Spleen (tissue), 11 donors: ENCODE data around the gene PLPP2. TPM values are rescaled to one million over a fixed set of nuclear protein-coding genes. Genes with fewer than 3 reads are reported as not detected.

Experiments used
- DNase-seq: peaks from one replicate; pipeline ENCODE4 v3.0.0-alpha.2; 2020
- H3K27ac ChIP-seq, 8 donors: fragments of 200-600 bp; sonication (generic) in 7 of 8; 1 replicate in 4 of 8; 2 replicates in 4 of 8; pipeline versions ENCODE4 v1.5.0 to v1.8.0; 2016 to 2021; ENCODE audit warnings: inconsistent platforms in 4 of 8, mild to moderate bottlenecking in 4 of 8, moderate library complexity in 1 of 8
- H3K27me3 ChIP-seq, 7 donors: fragments of 200-600 bp; sonication (generic) in 6 of 7; replicated peaks in 1 of 7; 1 replicate in 4 of 7; 2 replicates in 3 of 7; pipeline versions ENCODE4 v1.5.0 to v1.8.0; 2016 to 2021; ENCODE audit warnings: inconsistent platforms in 3 of 7, mild to moderate bottlenecking in 1 of 7
- H3K36me3 ChIP-seq, 6 donors: fragments of 200-600 bp; sonication (generic) in 5 of 6; 1 replicate in 4 of 6; 2 replicates in 2 of 6; pipeline versions ENCODE4 v1.5.0 to v1.8.0; 2016 to 2021; ENCODE audit warnings: inconsistent platforms in 2 of 6
- H3K4me1 ChIP-seq, 6 donors: fragments of 200-600 bp; sonication (generic) in 5 of 6; 1 replicate in 3 of 6; 2 replicates in 3 of 6; pipeline versions ENCODE4 v1.5.0 to v1.8.0; 2016 to 2021; ENCODE audit warnings: inconsistent platforms in 3 of 6
- H3K4me3 ChIP-seq, 8 donors: fragments of 200-600 bp; sonication (generic) in 7 of 8; 1 replicate in 4 of 8; 2 replicates in 4 of 8; pipeline versions ENCODE4 v1.5.0 to v1.8.0; 2016 to 2021; ENCODE audit warnings: inconsistent platforms in 4 of 8, mild to moderate bottlenecking in 4 of 8, moderate library complexity in 2 of 8
- H3K9me3 ChIP-seq, 8 donors: fragments of 200-600 bp; sonication (generic) in 7 of 8; 1 replicate in 4 of 8; 2 replicates in 4 of 8; pipeline versions ENCODE4 v1.5.0 to v1.8.0; 2016 to 2021; ENCODE audit warnings: inconsistent platforms in 4 of 8
- CTCF ChIP-seq, 11 experiments: fragments of 200-600 bp in 7 of 11; fragments of 450-650 bp in 4 of 11; sonication (generic) in 4 of 11; IDR thresholded peaks in 8 of 11; conservative IDR thresholded peaks in 3 of 11; 1 replicate in 7 of 11; 2 replicates in 4 of 11; pipeline versions ENCODE4 v1.4.0 to v1.8.0; 2016 to 2021; ENCODE audit warnings: antibody characterized with exemption in 11 of 11, inconsistent platforms in 4 of 11, mild to moderate bottlenecking in 1 of 11
- POLR2A ChIP-seq, 3 donors: fragments of 450-650 bp; IDR thresholded peaks; one replicate each; pipeline ENCODE4 v1.5.1; 2017; ENCODE audit warnings: antibody characterized with exemption in 3 of 3, mild to moderate bottlenecking in 1 of 3
- POLR2AphosphoS5 ChIP-seq, 3 donors: sonication (generic); formaldehyde crosslinking; IDR thresholded peaks; one replicate each; pipeline ENCODE4 v1.5.1; 2017; ENCODE audit warnings: antibody characterized with exemption in 3 of 3
- WGBS, 5 donors: extraction: QIAGEN DNeasy Blood & Tissue Kit in 3 of 5; methylation state at CpG; one replicate each; pipeline versions ENCODE4 v1.1.5 to v1.1.7; 2013 to 2018; 5-methylcytosine and 5-hydroxymethylcytosine counted together
- intact Hi-C: fragments of 100-400 bp; cut with DNase I; formaldehyde crosslinking; loops from one replicate; pipeline ENCODE4 v1.15.0; 2023; ENCODE audit warnings: low total_unique reads
- polyA plus RNA-seq, 3 donors: library from polyadenylated mRNA; stranded (reverse); fragments of 200-250 nt; gene quantifications; one replicate each; pipeline ENCODE4 v1.2.1, GENCODE V29; 2013
- total RNA-seq, 7 donors: library from RNA; depleted of rRNA in 3 of 7; stranded (reverse); fragments of >200 nt in 3 of 7; fragmentation: NEBNext Ultra II Directional in 4 of 7; extraction: Animal tissue kit (Norgen Biotek cat#: 25700) in 4 of 7; gene quantifications; one replicate each; pipeline versions ENCODE4 v1.1.0 to v1.2.1, GENCODE V29; 2016 to 2021
- donor health status: healthy with polysubstance abuse.
- donor health status: DM: no; HTN: no; CAD: no; lungs with moderate emphysema.
- donor health status: DM: no; HTN: no; CAD: no.
- donor health status: Bipolar disorder and iron deficiency.
- donor health status: healthy.
- donor health status: DM: no; HTN: no; CAD: no.
- donor health status: DM: yes; HTN: yes; CAD: no.

The PLPP2 gene
- total and polyA plus RNA-seq, 10 donors, result 1.2 to 27.7 (median 4.1) TPM

DNA sequence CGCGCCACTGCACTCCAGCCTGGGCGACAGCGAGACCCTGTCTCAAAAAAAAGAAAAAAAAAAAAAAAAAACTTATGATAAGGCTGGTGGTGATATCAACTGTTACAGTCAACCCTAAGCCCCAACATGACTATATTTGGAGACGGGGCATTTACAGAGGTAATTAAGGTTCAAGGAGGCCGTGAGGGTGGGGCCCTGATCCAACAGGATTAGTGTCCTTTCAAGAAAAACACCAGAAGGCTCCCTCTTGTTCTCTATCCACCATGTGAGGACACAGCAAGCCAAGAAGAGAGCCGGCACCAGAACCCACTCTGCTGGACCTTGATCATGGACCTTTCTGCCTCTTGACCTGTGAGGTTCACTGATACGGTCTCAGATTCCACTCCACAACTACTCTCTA, 39.3 kb upstream of the PLPP2 start:
- Histone ChIP-seq H3K27ac (no peak overlapping the region), H3K4me1 (no peaks in the 10 kb centered on the region), H3K36me3 (peaks cover 13 to 88% (median 76%) of the 10 kb centered on the region in 6 donors), H3K27me3 (no peaks in the 10 kb centered on the region), H3K4me3 (no peak overlapping the region), H3K9me3 (peaks cover 0 to 40% (median 30%) of the 10 kb centered on the region in 8 donors)
- 96 to 98% (median 98%) methylated on average over 8 of the region's 8 CpGs for WGBS, 5 donors
- no peak for DNase-seq
- TF ChIP-seq CTCF (IDR thresholded peaks at IDR 0.05 in 8 of 11, conservative IDR thresholded peaks at IDR 0.05 in 3 of 11) (no peak), POLR2AphosphoS5 (IDR thresholded peaks at IDR 0.05) (no peak), POLR2A (IDR thresholded peaks at IDR 0.05) (no peak)
- intact Hi-C loops, result no loop called here

GRCh38 chr19:329876-330275, 38.7 kb upstream of the PLPP2 start:
- H3K27me3 ChIP-seq, result no peaks in the 10 kb centered on the region
- no peak for TF ChIP-seq CTCF (IDR thresholded peaks at IDR 0.05 in 8 of 11, conservative IDR thresholded peaks at IDR 0.05 in 3 of 11)
- TF ChIP-seq POLR2A (IDR thresholded peaks at IDR 0.05), result no peak
- TF ChIP-seq POLR2AphosphoS5 (IDR thresholded peaks at IDR 0.05), result no peak
- H3K4me1 ChIP-seq, result no peaks in the 10 kb centered on the region
- H3K27ac ChIP-seq, result no peak overlapping the region
- WGBS, 5 donors, result 94 to 98% (median 96%) methylated on average over 7 of the region's 7 CpGs
- H3K4me3 ChIP-seq, result no peak overlapping the region
- DNase-seq, result no peak
- peaks cover 0 to 40% (median 30%) of the 10 kb centered on the region in 8 donors for H3K9me3 ChIP-seq
- H3K36me3 ChIP-seq, result peaks cover 18 to 88% (median 77%) of the 10 kb centered on the region in 6 donors
- intact Hi-C loops, result no loop called here

DNA sequence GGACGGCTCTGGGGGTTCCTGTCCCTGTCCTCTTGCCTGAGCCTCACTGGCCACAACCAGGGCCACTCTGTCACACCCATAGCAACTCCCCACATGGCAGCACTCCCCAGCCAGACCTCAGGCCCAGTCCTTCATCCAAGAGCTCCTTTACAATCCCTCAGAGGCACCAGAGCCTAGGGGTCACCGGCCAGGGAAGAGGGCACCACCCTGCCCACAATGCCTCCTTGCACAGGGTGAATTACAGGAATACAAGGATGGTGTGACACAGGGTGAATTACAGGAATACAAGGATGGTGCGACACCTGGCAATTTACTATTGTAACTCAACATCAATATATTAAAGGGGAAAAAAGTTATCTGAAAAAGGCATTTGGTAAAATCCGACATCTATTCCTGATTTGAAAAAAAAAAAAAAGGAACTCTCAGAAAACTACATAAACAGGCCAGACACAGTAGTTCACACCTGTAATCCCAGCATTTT, 36.9 kb upstream of the PLPP2 start:
- Histone ChIP-seq H3K4me3 (no peak overlapping the region), H3K36me3 (peaks cover 18 to 92% (median 74%) of the 10 kb centered on the region in 6 donors), H3K9me3 (peaks cover 0 to 40% (median 30%) of the 10 kb centered on the region in 8 donors), H3K4me1 (no peaks in the 10 kb centered on the region), H3K27ac (no peak overlapping the region), H3K27me3 (no peaks in the 10 kb centered on the region)
- WGBS, 5 donors, result 86 to 100% (median 96%) methylated on average over 4 of the region's 4 CpGs
- intact Hi-C loops, result no loop called here
- TF ChIP-seq POLR2A (IDR thresholded peaks at IDR 0.05) (no peak), POLR2AphosphoS5 (IDR thresholded peaks at IDR 0.05) (no peak), CTCF (IDR thresholded peaks at IDR 0.05 in 8 of 11, conservative IDR thresholded peaks at IDR 0.05 in 3 of 11) (no peak)
- DNase-seq, result no peak

- Histone ChIP-seq H3K4me1 (no peaks in the 10 kb centered on the region), H3K4me3 (no peak overlapping the region), H3K27ac (no peak overlapping the region), H3K36me3 (peaks cover 18 to 98% (median 76%) of the 10 kb centered on the region in 6 donors), H3K9me3 (peaks cover 0 to 40% (median 30%) of the 10 kb centered on the region in 8 donors), H3K27me3 (no peaks in the 10 kb centered on the region)
- TF ChIP-seq CTCF (IDR thresholded peaks at IDR 0.05 in 8 of 11, conservative IDR thresholded peaks at IDR 0.05 in 3 of 11), result no peak
- TF ChIP-seq POLR2AphosphoS5 (IDR thresholded peaks at IDR 0.05), result peak in 1 of 3 donors; percentile 4
- no peak for TF ChIP-seq POLR2A (IDR thresholded peaks at IDR 0.05)
- DNase-seq, result no peak
- whole genome bisulfite sequencing, 5 donors, result 94 to 97% (median 95%) methylated on average over 16 to 17 of the region's 17 CpGs
- intact Hi-C loops, result no loop called here
Observed at GRCh38 chr19:327291-328024, 36.3 kb upstream of the PLPP2 start.
